Neural cell (in vitro differentiated cells): Measurements from ENCODE around the gene ZDHHC20. TPM values are rescaled to one million over a fixed set of nuclear protein-coding genes. Genes with fewer than 3 reads are reported as not detected.

ENCODE experiments used
- H2AFZ ChIP-seq: fragments of 200-600, 300-800 bp; sonication (generic), shearing (Covaris generic); 2 replicates; pipeline ENCODE4 v1.6.0; 2014; ENCODE audit warnings: low read depth, mild to moderate bottlenecking, antibody characterized with exemption, low read length, moderate library complexity
- H3F3A ChIP-seq: fragments of 200-600 bp; shearing (Covaris generic); 2 replicates; pipeline ENCODE4 v1.6.1; 2016; ENCODE audit warnings: mild to moderate bottlenecking, moderate library complexity, mixed read lengths, antibody characterized with exemption, low read length; ENCODE audit not compliant: insufficient read depth, poor library complexity, severe bottlenecking
- H3K27ac ChIP-seq: fragments of 200-600, 300-800 bp; sonication (generic), shearing (Covaris generic); 2 replicates; pipeline ENCODE4 v1.5.1; 2014; ENCODE audit warnings: mild to moderate bottlenecking, low read length, moderate library complexity
- H3K27me3 ChIP-seq: fragments of 300-800, 200-600 bp; sonication (generic), shearing (Covaris generic); 2 replicates; pipeline ENCODE4 v1.6.0; 2014; ENCODE audit warnings: mild to moderate bottlenecking, low read depth, low read length, moderate library complexity; ENCODE audit not compliant: insufficient read depth
- H3K36me3 ChIP-seq: fragments of 300-800, 200-600 bp; sonication (generic), shearing (Covaris generic); 2 replicates; pipeline ENCODE4 v1.5.1; 2014; ENCODE audit warnings: mild to moderate bottlenecking, antibody characterized with exemption, low read length, moderate library complexity; ENCODE audit not compliant: insufficient read depth
- H3K4me2 ChIP-seq: fragments of 300-800, 200-600 bp; sonication (generic), shearing (Covaris generic); 2 replicates; pipeline ENCODE4 v1.6.0; 2014; ENCODE audit warnings: mild to moderate bottlenecking, low read length
- H3K4me3 ChIP-seq: fragments of 300-800, 200-600 bp; sonication (generic), shearing (Covaris generic); 2 replicates; pipeline ENCODE4 v1.5.1; 2014; ENCODE audit warnings: mild to moderate bottlenecking, low read length, moderate library complexity
- H3K79me2 ChIP-seq: fragments of 200-600 bp; shearing (Covaris generic); replicated peaks from 2 replicates; pipeline ENCODE4 v1.6.0; 2014; ENCODE audit warnings: mild to moderate bottlenecking, low read length, moderate library complexity; ENCODE audit not compliant: insufficient read depth
- H3K9ac ChIP-seq: fragments of 300-800, 200-600 bp; sonication (generic), shearing (Covaris generic); 2 replicates; pipeline ENCODE4 v1.6.1; 2016; ENCODE audit warnings: mild to moderate bottlenecking, low read length, mixed read lengths
- H3K9me2 ChIP-seq: fragments of 200-600 bp; shearing (Covaris generic); 2 replicates; pipeline ENCODE4 v1.6.1; 2016; ENCODE audit warnings: mild to moderate bottlenecking, low read length, mixed read lengths; ENCODE audit not compliant: insufficient read depth
- H3K9me3 ChIP-seq: fragments of 200-600, 300-800 bp; sonication (generic), shearing (Covaris generic); 2 replicates; pipeline ENCODE4 v1.6.1; 2016; ENCODE audit warnings: mild to moderate bottlenecking, mixed run types, low read length, moderate library complexity, mixed read lengths
- H4K20me1 ChIP-seq: fragments of 200-600 bp; shearing (Covaris generic); 2 replicates; pipeline ENCODE4 v1.6.1; 2016; ENCODE audit warnings: mild to moderate bottlenecking, mixed run types; ENCODE audit not compliant: insufficient read depth
- CTCF ChIP-seq: fragments of 450-650 bp; IDR thresholded peaks from 2 replicates; pipeline ENCODE4 v1.5.1; 2014; ENCODE audit warnings: antibody characterized with exemption, mild to moderate bottlenecking, moderate library complexity; ENCODE audit not compliant: poor library complexity, severe bottlenecking
- EP300 ChIP-seq: fragments of 450-650 bp; conservative IDR thresholded peaks from 2 replicates; pipeline ENCODE4 v1.6.1; 2014; ENCODE audit warnings: antibody characterized with exemption, mild to moderate bottlenecking, moderate library complexity; ENCODE audit not compliant: poor library complexity, severe bottlenecking
- EZH2 ChIP-seq: fragments of 200-600, 300-800 bp; shearing (Covaris generic), sonication (generic); IDR thresholded peaks from 2 replicates; pipeline ENCODE4 v1.6.1; 2014; ENCODE audit warnings: antibody characterized with exemption, low read length, borderline replicate concordance, mild to moderate bottlenecking; ENCODE audit not compliant: insufficient read depth, poor library complexity, severe bottlenecking
- MXI1 ChIP-seq: fragments of 450-650 bp; conservative IDR thresholded peaks from 2 replicates; pipeline ENCODE4 v1.6.1; 2014; ENCODE audit warnings: antibody characterized with exemption, mild to moderate bottlenecking; ENCODE audit not compliant: poor library complexity, severe bottlenecking
- POLR2AphosphoS5 ChIP-seq: IDR thresholded peaks from 2 replicates; pipeline ENCODE4 v1.6.1; 2012
- RAD21 ChIP-seq: fragments of 450-650 bp; conservative IDR thresholded peaks from 2 replicates; pipeline ENCODE4 v1.6.1; 2014; ENCODE audit warnings: antibody characterized with exemption, mild to moderate bottlenecking, moderate library complexity
- REST ChIP-seq: IDR thresholded peaks from 2 replicates; pipeline ENCODE4 v1.6.1; 2012; ENCODE audit warnings: borderline replicate concordance
- SMC3 ChIP-seq: fragments of 450-650 bp; conservative IDR thresholded peaks from 2 replicates; pipeline ENCODE4 v1.6.1; 2014; ENCODE audit warnings: antibody characterized with exemption, mild to moderate bottlenecking, moderate library complexity; ENCODE audit not compliant: poor library complexity
- TAF1 ChIP-seq: IDR thresholded peaks from 2 replicates; pipeline ENCODE4 v1.6.1; 2012; ENCODE audit warnings: low read depth
- polyA plus RNA-seq: library from polyadenylated mRNA; depleted of rRNA; stranded (reverse); fragments of >200 nt; gene quantifications from 2 replicates; pipeline ENCODE4 v1.2.3, GENCODE V29; 2014

ZDHHC20 gene
- polyA plus RNA-seq, 1 donor from 2014 or later = 43.3 TPM

- H3K9ac ChIP-seq = no peak overlapping the region
- H3K79me2 ChIP-seq = no peaks in the 10 kb centered on the region
- no peaks in the 10 kb centered on the region for H3K9me2 ChIP-seq
- no peak overlapping the region for H3K4me2 ChIP-seq
- no peaks in the 10 kb centered on the region for H3K27me3 ChIP-seq
- no peak for TF ChIP-seq RAD21
- TF ChIP-seq REST = no peak
- TF ChIP-seq MXI1 = no peak
- no peak for TF ChIP-seq POLR2AphosphoS5
- no peak for TF ChIP-seq EP300
- H3K4me3 ChIP-seq = no peak overlapping the region
- no peaks in the 10 kb centered on the region for H4K20me1 ChIP-seq
- no peaks in the 10 kb centered on the region for H3F3A ChIP-seq
- no peaks in the 10 kb centered on the region for H3K9me3 ChIP-seq
- no peak overlapping the region for H2AFZ ChIP-seq
- H3K27ac ChIP-seq = no peak overlapping the region
- peaks cover 3% of the 10 kb centered on the region for H3K36me3 ChIP-seq
Measured at GRCh38 chr13:21501686-21502085, 42.6 kb upstream of the ZDHHC20 start.

GRCh38 chr13:21486322-21486721 lies 27.2 kb upstream of the ZDHHC20 start:
- TF ChIP-seq EZH2 = no peak
- no peak for TF ChIP-seq MXI1
- TF ChIP-seq POLR2AphosphoS5 = no peak
- TF ChIP-seq RAD21 = no peak
- TF ChIP-seq TAF1 = no peak
- TF ChIP-seq CTCF = no peak
- H3K9me2 ChIP-seq = no peaks in the 10 kb centered on the region
- no peaks in the 10 kb centered on the region for H4K20me1 ChIP-seq
- H2AFZ ChIP-seq = no peak overlapping the region
- H3K4me3 ChIP-seq = no peak overlapping the region
- peaks cover 5% of the 10 kb centered on the region for H3K36me3 ChIP-seq
- H3K4me2 ChIP-seq = no peak overlapping the region
- no peaks in the 10 kb centered on the region for H3K27me3 ChIP-seq
- H3K9ac ChIP-seq = no peak overlapping the region
- H3F3A ChIP-seq = no peaks in the 10 kb centered on the region
- peaks cover 3% of the 10 kb centered on the region for H3K9me3 ChIP-seq
- no peaks in the 10 kb centered on the region for H3K79me2 ChIP-seq
- no peak overlapping the region for H3K27ac ChIP-seq

GRCh38 chr13:21483748-21484147 lies 24.6 kb upstream of the ZDHHC20 start:
- H2AFZ ChIP-seq = no peak overlapping the region
- no peaks in the 10 kb centered on the region for H3F3A ChIP-seq
- H3K27me3 ChIP-seq = no peaks in the 10 kb centered on the region
- no peak for TF ChIP-seq EP300
- TF ChIP-seq POLR2AphosphoS5 = no peak
- TF ChIP-seq RAD21 = no peak
- no peak for TF ChIP-seq CTCF
- no peak for TF ChIP-seq REST
- TF ChIP-seq TAF1 = no peak
- no peak for TF ChIP-seq EZH2
- TF ChIP-seq MXI1 = no peak
- no peak for TF ChIP-seq SMC3
- no peak overlapping the region for H3K4me2 ChIP-seq
- H3K9me2 ChIP-seq = no peaks in the 10 kb centered on the region
- peaks cover 3% of the 10 kb centered on the region for H3K9me3 ChIP-seq
- no peaks in the 10 kb centered on the region for H3K36me3 ChIP-seq
- no peak overlapping the region for H3K9ac ChIP-seq
- no peaks in the 10 kb centered on the region for H4K20me1 ChIP-seq
- no peak overlapping the region for H3K27ac ChIP-seq
- no peak overlapping the region for H3K4me3 ChIP-seq
- H3K79me2 ChIP-seq = no peaks in the 10 kb centered on the region
